GM19025 (cell line): ENCODE measurements around the gene DZIP3.

Experiments
- ATAC-seq: cut with Tn5 transposase; IDR thresholded peaks from one replicate; pipeline ENCODE4 v1.9.1; 2021; ENCODE audit warnings: mild to moderate bottlenecking, low read depth, moderate library complexity; ENCODE audit not compliant: unreplicated experiment

DZIP3 gene

GRCh38 chr3:108589081-108589997, at the start of gene DZIP3, which contains the start of gene CIP2A:
DZIP3 (plus strand) TSS chr3:108589722; CDS start chr3:108605407, 15,685 bp downstream.
CIP2A (minus strand) TSS chr3:108589438; CDS start chr3:108589375, 63 bp downstream.
- peak; percentile 94 for ATAC-seq

GRCh38 chr3:108546247-108546646, 43.3 kb upstream of the DZIP3 start:
- ATAC-seq: no peak

GRCh38 chr3:108546692-108547091, 42.8 kb upstream of the DZIP3 start:
- no peak for ATAC-seq

GRCh38 chr3:108548304-108548703, 41.2 kb upstream of the DZIP3 start:
- no peak for ATAC-seq

GRCh38 chr3:108548886-108549285, 40.6 kb upstream of the DZIP3 start:
- ATAC-seq: no peak

GRCh38 chr3:108552267-108553159, 37.0 kb upstream of the DZIP3 start:
- ATAC-seq: no peak

GRCh38 chr3:108554229-108554628, 35.3 kb upstream of the DZIP3 start:
- no peak for ATAC-seq

- ATAC-seq: no peak
These were observed 34.5 kb upstream of the DZIP3 start for GRCh38 chr3:108554913-108555571.

GRCh38 chr3:108555966-108556581, 33.4 kb upstream of the DZIP3 start:
- no peak for ATAC-seq

- no peak for ATAC-seq
These were observed 27.0 kb upstream of the DZIP3 start for GRCh38 chr3:108562565-108562964.

- no peak for ATAC-seq
These were observed 25.0 kb upstream of the DZIP3 start for GRCh38 chr3:108564564-108564963.

GRCh38 chr3:108565506-108565905, 24.0 kb upstream of the DZIP3 start:
- ATAC-seq: peak; percentile 50

- ATAC-seq: no peak
These were observed 22.9 kb upstream of the DZIP3 start for GRCh38 chr3:108566599-108566998.

- ATAC-seq: no peak
These were observed 20.2 kb upstream of the DZIP3 start for GRCh38 chr3:108569336-108569735.

GRCh38 chr3:108578064-108578463, 11.5 kb upstream of the DZIP3 start:
- ATAC-seq: no peak

GRCh38 chr3:108588601-108589000, 921 bp upstream of the DZIP3 start:
- ATAC-seq: no peak

GRCh38 chr3:108589998-108590323, 439 bp downstream of the DZIP3 start:
- no peak for ATAC-seq

- ATAC-seq: no peak
These were observed 938 bp downstream of the DZIP3 start for GRCh38 chr3:108590460-108590859.

GRCh38 chr3:108595321-108595720, 5.8 kb downstream of the DZIP3 start:
- no peak for ATAC-seq

- no peak for ATAC-seq
These were observed 8.9 kb downstream of the DZIP3 start for GRCh38 chr3:108598375-108598774.
